Stimulated activated CD8-positive, alpha-beta memory T cell treated with anti-CD3 and anti-CD28 coated beads, Interleukin-7, amount 100 ng/mL, for 48 hours (primary cell): ENCODE measurements around the gene IL7R.
"Not testable (repeated sequence)": the region's sequence is repeated elsewhere in the genome, so short reads cannot be mapped to it uniquely, and the experiment has no call there.

ENCODE experiments used
- DNase-seq, 2 donors: peaks; one replicate each; pipeline ENCODE4 v3.0.0-alpha.2; 2020; ENCODE audit warnings: low read depth in 1 of 2; ENCODE audit errors: extremely low read depth in 1 of 2

IL7R gene

GRCh38 chr5:35835796-35836742 is 20.6 kb upstream of the IL7R start:
- DNase-seq: no peak

GRCh38 chr5:35838370-35839042 is 18.2 kb upstream of the IL7R start:
- peak in 1 of 2 donors; percentile 70 for DNase-seq

- DNase-seq: no peak
Observed at GRCh38 chr5:35842856-35843255, 13.8 kb upstream of the IL7R start.

- not testable (repeated sequence) for DNase-seq
Observed at GRCh38 chr5:35845508-35845907, 11.2 kb upstream of the IL7R start.

- DNase-seq: no peak
Observed at GRCh38 chr5:35847491-35847890, 9.2 kb upstream of the IL7R start.

GRCh38 chr5:35847961-35848360 is 8.7 kb upstream of the IL7R start:
- DNase-seq: no peak

GRCh38 chr5:35849860-35850259 is 6.8 kb upstream of the IL7R start:
- no peak for DNase-seq

- no peak for DNase-seq
Observed at GRCh38 chr5:35850967-35851680, 5.6 kb upstream of the IL7R start.

GRCh38 chr5:35852084-35852734 is 4.5 kb upstream of the IL7R start:
- DNase-seq: peak in 1 of 2 donors; percentile 65

GRCh38 chr5:35852773-35853172 is 3.9 kb upstream of the IL7R start:
- DNase-seq: no peak

GRCh38 chr5:35853631-35854030 is 3.1 kb upstream of the IL7R start:
- peak in 1 of 2 donors; percentile 66 for DNase-seq

- DNase-seq: peak in 1 of 2 donors; percentile 64
Observed at GRCh38 chr5:35854248-35854647, 2.4 kb upstream of the IL7R start.

- no peak for DNase-seq
Observed at GRCh38 chr5:35855187-35855586, 1.5 kb upstream of the IL7R start.

- not testable (repeated sequence) for DNase-seq
Observed at GRCh38 chr5:35856186-35856764, 416 bp upstream of the IL7R start.

- no peak for DNase-seq
Observed at GRCh38 chr5:35857606-35858205, 1.0 kb downstream of the IL7R start.

- DNase-seq: no peak
Observed at GRCh38 chr5:35859101-35859661, 2.5 kb downstream of the IL7R start.

- no peak for DNase-seq
Observed at GRCh38 chr5:35860686-35861085, 4.0 kb downstream of the IL7R start.

- no peak for DNase-seq
Observed at GRCh38 chr5:35861718-35862117, 5.0 kb downstream of the IL7R start.

- no peak for DNase-seq
Observed at GRCh38 chr5:35862126-35862525, 5.4 kb downstream of the IL7R start.

- DNase-seq: peak in 1 of 2 donors; percentile 27
Observed at GRCh38 chr5:35863159-35863558, 6.5 kb downstream of the IL7R start.
